Lower leg skin (tissue), 3 donors: ENCODE measurements around the gene USP40.

Experiments used
- POLR2A ChIP-seq, 2 donors: fragments of 450-650 bp; IDR thresholded peaks; one replicate each; pipeline ENCODE4 v1.6.1; 2016 to 2017; ENCODE audit warnings: antibody characterized with exemption in 2 of 2, mild to moderate bottlenecking in 1 of 2, moderate library complexity in 1 of 2
- TF ChIP-seq, protein P1 (sequence below), 3 donors: fragments of 450-650 bp; IDR thresholded peaks; one replicate each; pipeline ENCODE4 v1.5.1; 2016; ENCODE audit warnings: antibody characterized with exemption in 3 of 3, mild to moderate bottlenecking in 3 of 3, moderate library complexity in 2 of 3

DNA sequence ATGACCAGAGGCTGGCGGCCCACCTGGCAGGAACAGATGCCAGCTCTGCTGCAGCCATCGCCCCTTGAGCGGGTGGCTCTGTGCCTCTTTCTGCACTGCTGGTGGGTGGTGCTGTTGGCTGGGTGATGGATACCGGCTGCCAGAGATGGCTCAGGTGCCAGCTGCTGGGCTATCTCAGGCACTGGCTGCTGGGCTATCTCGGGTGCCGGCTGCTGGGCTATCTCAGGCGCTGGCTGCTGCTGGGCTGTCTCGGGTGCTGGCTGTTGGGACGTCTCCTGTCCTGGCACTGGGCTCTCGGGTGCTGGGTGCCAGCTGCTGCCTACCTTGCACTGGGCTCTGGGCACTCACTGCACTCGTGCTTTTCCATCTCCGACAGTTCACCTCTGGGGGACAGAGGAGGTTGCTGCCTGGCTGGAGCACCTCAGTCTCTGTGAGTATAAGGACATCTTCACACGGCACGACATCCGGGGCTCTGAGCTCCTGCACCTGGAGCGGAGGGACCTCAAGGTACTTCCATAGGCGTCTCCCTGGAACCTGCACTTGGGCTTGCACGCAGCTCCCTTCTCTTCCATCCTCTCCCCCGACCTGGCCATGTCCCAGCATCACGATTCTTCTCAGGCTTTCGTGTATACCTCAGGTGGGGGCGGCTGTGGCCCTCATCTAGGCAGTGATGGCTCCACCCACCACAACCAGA lies 98.4 kb downstream of the USP40 start:
- TF ChIP-seq, protein P1, sequence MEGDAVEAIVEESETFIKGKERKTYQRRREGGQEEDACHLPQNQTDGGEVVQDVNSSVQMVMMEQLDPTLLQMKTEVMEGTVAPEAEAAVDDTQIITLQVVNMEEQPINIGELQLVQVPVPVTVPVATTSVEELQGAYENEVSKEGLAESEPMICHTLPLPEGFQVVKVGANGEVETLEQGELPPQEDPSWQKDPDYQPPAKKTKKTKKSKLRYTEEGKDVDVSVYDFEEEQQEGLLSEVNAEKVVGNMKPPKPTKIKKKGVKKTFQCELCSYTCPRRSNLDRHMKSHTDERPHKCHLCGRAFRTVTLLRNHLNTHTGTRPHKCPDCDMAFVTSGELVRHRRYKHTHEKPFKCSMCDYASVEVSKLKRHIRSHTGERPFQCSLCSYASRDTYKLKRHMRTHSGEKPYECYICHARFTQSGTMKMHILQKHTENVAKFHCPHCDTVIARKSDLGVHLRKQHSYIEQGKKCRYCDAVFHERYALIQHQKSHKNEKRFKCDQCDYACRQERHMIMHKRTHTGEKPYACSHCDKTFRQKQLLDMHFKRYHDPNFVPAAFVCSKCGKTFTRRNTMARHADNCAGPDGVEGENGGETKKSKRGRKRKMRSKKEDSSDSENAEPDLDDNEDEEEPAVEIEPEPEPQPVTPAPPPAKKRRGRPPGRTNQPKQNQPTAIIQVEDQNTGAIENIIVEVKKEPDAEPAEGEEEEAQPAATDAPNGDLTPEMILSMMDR (IDR thresholded peaks at IDR 0.05), result no peak
- no peak for TF ChIP-seq POLR2A (IDR thresholded peaks at IDR 0.05)
